Stomach (tissue), 9 donors: ENCODE measurements around the gene PRR23B. TPM values are rescaled to one million over a fixed set of nuclear protein-coding genes. Genes with fewer than 3 reads are reported as not detected.

ENCODE experiments used
- DNase-seq, 2 donors: peaks; one replicate each; pipeline versions ENCODE4 v3.0.0 to v3.0.0-alpha.2; 2013 to 2019
- H3K27ac ChIP-seq, 5 donors: fragments of 200-600 bp in 4 of 5; sonication (generic) in 4 of 5; one replicate each; pipeline ENCODE4 v1.5.1; 2013 to 2019; ENCODE audit warnings: mild to moderate bottlenecking in 1 of 5, moderate library complexity in 1 of 5
- H3K27me3 ChIP-seq, 3 donors: fragments of 200-600 bp; sonication (generic); one replicate each; pipeline ENCODE4 v1.5.1; 2017 to 2019; ENCODE audit warnings: mixed run types in 1 of 3
- H3K36me3 ChIP-seq, 4 donors: fragments of 200-600 bp; sonication (generic); 1 replicate in 3 of 4; 2 replicates in 1 of 4; pipeline ENCODE4 v1.5.1; 2016 to 2019
- H3K4me1 ChIP-seq, 4 donors: fragments of 200-600 bp; sonication (generic); one replicate each; pipeline ENCODE4 v1.5.1; 2016 to 2019
- H3K4me3 ChIP-seq, 4 donors: fragments of 200-600 bp; sonication (generic) in 3 of 4; one replicate each; pipeline ENCODE4 v1.5.1; 2016 to 2019; ENCODE audit warnings: mild to moderate bottlenecking in 1 of 4
- H3K9me3 ChIP-seq, 4 donors: fragments of 200-600 bp; sonication (generic); one replicate each; pipeline ENCODE4 v1.5.1; 2016 to 2019
- EP300 ChIP-seq: sonication (generic); formaldehyde crosslinking; IDR thresholded peaks from one replicate; pipeline ENCODE4 v1.6.1; 2017; ENCODE audit warnings: antibody characterized with exemption
- POLR2A ChIP-seq, 4 donors: fragments of 450-650 bp; IDR thresholded peaks; one replicate each; pipeline ENCODE4 v1.6.1; 2016; ENCODE audit warnings: antibody characterized with exemption in 4 of 4, control low read depth in 2 of 4, mild to moderate bottlenecking in 1 of 4, moderate library complexity in 1 of 4
- POLR2AphosphoS5 ChIP-seq, 3 donors: sonication (generic); formaldehyde crosslinking; IDR thresholded peaks; one replicate each; pipeline ENCODE4 v1.6.1; 2016; ENCODE audit warnings: antibody characterized with exemption in 3 of 3
- WGBS, 5 donors: extraction: QIAGEN DNeasy Blood & Tissue Kit in 3 of 5; methylation state at CpG; one replicate each; pipeline versions ENCODE4 v1.1.5 to v1.1.7; 2013 to 2018; 5-methylcytosine and 5-hydroxymethylcytosine counted together
- intact Hi-C: fragments of 100-400 bp; cut with DNase I; formaldehyde crosslinking; loops from one replicate; pipeline ENCODE4 v1.15.1; 2023; ENCODE audit warnings: low total_unique reads
- polyA plus RNA-seq, 3 donors: library from polyadenylated mRNA; stranded (reverse); fragments of 200-250 nt; gene quantifications; one replicate each; pipeline ENCODE4 v1.2.3, GENCODE V29; 2013
- total RNA-seq, 5 donors: library from RNA; depleted of rRNA; stranded (reverse); fragments of >200 nt; gene quantifications; one replicate each; pipeline versions ENCODE4 v1.1.0 to v1.2.3, GENCODE V29; 2014 to 2016
- TF ChIP-seq, protein P1 (sequence below), 7 experiments: fragments of 450-650 bp in 4 of 7; fragments of 200-600 bp in 3 of 7; sonication (generic) in 3 of 7; IDR thresholded peaks; one replicate each; pipeline ENCODE4 v1.5.1; 2016 to 2019; ENCODE audit warnings: antibody characterized with exemption in 7 of 7, control low read depth in 2 of 7, mild to moderate bottlenecking in 1 of 7
- donor health status: healthy with polysubstance abuse.
- donor health status: Bipolar disorder and iron deficiency.
- donor health status: healthy.

The PRR23B gene
- total and polyA plus RNA-seq, 8 donors: not detected

GRCh38 chr3:138995706-138996105 lies 25.0 kb downstream of the PRR23B start:
- Histone ChIP-seq H3K4me1 (no peaks in the 10 kb centered on the region), H3K4me3 (no peak overlapping the region), H3K9me3 (peaks cover 0 to 11% (median 2%) of the 10 kb centered on the region in 4 donors), H3K27me3 (no peaks in the 10 kb centered on the region), H3K27ac (no peak overlapping the region), H3K36me3 (no peaks in the 10 kb centered on the region)
- DNase-seq: no peak
- 71 to 93% (median 84%) methylated on average over 1 of the region's 1 CpG for whole genome bisulfite sequencing, 5 donors
- TF ChIP-seq, protein P1, sequence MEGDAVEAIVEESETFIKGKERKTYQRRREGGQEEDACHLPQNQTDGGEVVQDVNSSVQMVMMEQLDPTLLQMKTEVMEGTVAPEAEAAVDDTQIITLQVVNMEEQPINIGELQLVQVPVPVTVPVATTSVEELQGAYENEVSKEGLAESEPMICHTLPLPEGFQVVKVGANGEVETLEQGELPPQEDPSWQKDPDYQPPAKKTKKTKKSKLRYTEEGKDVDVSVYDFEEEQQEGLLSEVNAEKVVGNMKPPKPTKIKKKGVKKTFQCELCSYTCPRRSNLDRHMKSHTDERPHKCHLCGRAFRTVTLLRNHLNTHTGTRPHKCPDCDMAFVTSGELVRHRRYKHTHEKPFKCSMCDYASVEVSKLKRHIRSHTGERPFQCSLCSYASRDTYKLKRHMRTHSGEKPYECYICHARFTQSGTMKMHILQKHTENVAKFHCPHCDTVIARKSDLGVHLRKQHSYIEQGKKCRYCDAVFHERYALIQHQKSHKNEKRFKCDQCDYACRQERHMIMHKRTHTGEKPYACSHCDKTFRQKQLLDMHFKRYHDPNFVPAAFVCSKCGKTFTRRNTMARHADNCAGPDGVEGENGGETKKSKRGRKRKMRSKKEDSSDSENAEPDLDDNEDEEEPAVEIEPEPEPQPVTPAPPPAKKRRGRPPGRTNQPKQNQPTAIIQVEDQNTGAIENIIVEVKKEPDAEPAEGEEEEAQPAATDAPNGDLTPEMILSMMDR (IDR thresholded peaks at IDR 0.05): no peak
- TF ChIP-seq POLR2A (IDR thresholded peaks at IDR 0.05) (no peak), POLR2AphosphoS5 (IDR thresholded peaks at IDR 0.05) (no peak), EP300 (no peak)
- intact Hi-C loops: no loop called here

DNA sequence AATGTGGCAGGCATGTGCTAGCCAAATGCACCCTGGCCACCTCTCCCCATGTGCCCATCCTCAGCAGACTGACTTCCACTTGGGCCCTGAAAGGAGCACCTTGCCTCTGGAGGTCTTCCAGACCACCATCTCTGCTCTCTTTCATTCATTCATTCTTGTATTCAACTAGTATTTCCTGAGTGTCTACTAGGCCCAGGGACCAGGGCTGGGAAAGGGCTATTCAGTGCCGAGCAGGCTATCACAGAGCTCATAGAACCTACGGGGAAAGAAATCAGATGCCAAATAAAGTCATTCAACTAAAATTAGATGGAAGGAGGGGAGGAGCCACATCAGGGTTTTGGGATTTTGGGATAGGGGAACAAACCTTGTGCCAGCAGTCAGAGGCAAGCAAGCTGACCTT lies 33.5 kb downstream of the PRR23B start:
- Histone ChIP-seq H3K27ac (no peak overlapping the region), H3K4me1 (no peaks in the 10 kb centered on the region), H3K4me3 (no peak overlapping the region), H3K27me3 (no peaks in the 10 kb centered on the region), H3K9me3 (no peaks in the 10 kb centered on the region), H3K36me3 (no peaks in the 10 kb centered on the region)
- intact Hi-C loops: no loop called here
- no peak for DNase-seq
- 74 to 95% (median 83%) methylated on average over 2 of the region's 2 CpGs for WGBS, 5 donors
- TF ChIP-seq EP300: no peak
- no peak for TF ChIP-seq POLR2A (IDR thresholded peaks at IDR 0.05)
- TF ChIP-seq, protein P1 (IDR thresholded peaks at IDR 0.05): no peak
- TF ChIP-seq POLR2AphosphoS5 (IDR thresholded peaks at IDR 0.05): no peak

DNA sequence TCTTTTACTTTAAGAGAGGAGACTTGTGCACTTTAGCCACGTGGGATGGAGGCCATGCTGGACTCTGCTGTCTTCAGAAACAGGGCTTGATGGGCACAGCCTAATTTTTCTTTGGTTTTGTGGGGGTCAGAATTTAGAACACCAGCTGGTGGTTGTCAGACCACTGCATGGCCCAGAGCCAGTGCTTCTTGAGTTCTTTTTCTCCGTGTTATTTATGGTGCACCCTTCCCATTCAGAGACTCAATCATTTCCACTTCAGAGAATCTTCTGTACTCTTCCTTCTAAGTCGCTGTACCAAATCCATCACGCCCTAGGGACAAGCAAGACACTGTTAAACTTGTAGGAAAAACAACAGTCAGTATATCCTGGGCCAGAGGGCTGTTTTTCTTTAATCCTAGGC lies 34.8 kb downstream of the PRR23B start:
- Histone ChIP-seq H3K9me3 (no peaks in the 10 kb centered on the region), H3K27me3 (no peaks in the 10 kb centered on the region), H3K27ac (no peak overlapping the region), H3K4me3 (no peak overlapping the region), H3K36me3 (no peaks in the 10 kb centered on the region), H3K4me1 (no peaks in the 10 kb centered on the region)
- no peak for DNase-seq
- 48 to 69% (median 58%) methylated on average over 4 of the region's 4 CpGs for WGBS, 5 donors
- intact Hi-C loops: no loop called here
- TF ChIP-seq EP300: no peak
- TF ChIP-seq POLR2AphosphoS5 (IDR thresholded peaks at IDR 0.05): no peak
- TF ChIP-seq, protein P1 (IDR thresholded peaks at IDR 0.05): no peak
- TF ChIP-seq POLR2A (IDR thresholded peaks at IDR 0.05): no peak

DNA sequence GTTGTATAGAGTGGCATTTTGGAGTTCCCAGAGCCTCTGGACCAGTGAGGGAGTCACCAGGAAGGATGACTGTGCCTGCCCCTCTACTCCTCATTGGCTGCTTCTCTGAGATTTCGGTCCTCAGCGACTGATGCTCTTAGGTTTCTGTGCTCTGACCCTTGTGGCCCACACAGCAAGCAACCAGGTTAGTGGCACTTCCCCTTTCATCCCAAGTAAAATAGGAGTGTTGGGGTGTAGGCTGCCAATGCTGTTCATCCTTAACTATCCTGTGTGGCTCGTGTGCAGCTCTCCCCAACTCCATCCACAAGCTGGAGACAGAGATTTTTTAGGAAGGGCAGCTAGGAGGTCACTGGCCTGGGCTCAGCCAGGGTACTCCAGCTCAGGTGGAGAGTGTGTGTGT lies 35.9 kb downstream of the PRR23B start:
- no peak for TF ChIP-seq EP300
- TF ChIP-seq POLR2A (IDR thresholded peaks at IDR 0.05): no peak
- TF ChIP-seq, protein P1 (IDR thresholded peaks at IDR 0.05): no peak
- no peak for TF ChIP-seq POLR2AphosphoS5 (IDR thresholded peaks at IDR 0.05)
- 49 to 73% (median 58%) methylated on average over 3 of the region's 3 CpGs for WGBS, 5 donors
- H3K4me1 ChIP-seq: no peaks in the 10 kb centered on the region
- intact Hi-C loops: no loop called here
- DNase-seq: no peak
- H3K4me3 ChIP-seq: no peak overlapping the region
- no peaks in the 10 kb centered on the region for H3K36me3 ChIP-seq
- H3K9me3 ChIP-seq: no peaks in the 10 kb centered on the region
- H3K27ac ChIP-seq: no peak overlapping the region
- no peaks in the 10 kb centered on the region for H3K27me3 ChIP-seq
